ENCODE results near the gene STAT2. TPM values are rescaled to one million over a fixed set of nuclear protein-coding genes. Genes with fewer than 3 reads are reported as not detected.
A peak's percentile ranks its signal among the peaks of the same experiment; 100 is the strongest.

The STAT2 gene
- total and polyA plus RNA-seq, 12 donors, result 45.3 to 197 (median 98.9) TPM

DNA sequence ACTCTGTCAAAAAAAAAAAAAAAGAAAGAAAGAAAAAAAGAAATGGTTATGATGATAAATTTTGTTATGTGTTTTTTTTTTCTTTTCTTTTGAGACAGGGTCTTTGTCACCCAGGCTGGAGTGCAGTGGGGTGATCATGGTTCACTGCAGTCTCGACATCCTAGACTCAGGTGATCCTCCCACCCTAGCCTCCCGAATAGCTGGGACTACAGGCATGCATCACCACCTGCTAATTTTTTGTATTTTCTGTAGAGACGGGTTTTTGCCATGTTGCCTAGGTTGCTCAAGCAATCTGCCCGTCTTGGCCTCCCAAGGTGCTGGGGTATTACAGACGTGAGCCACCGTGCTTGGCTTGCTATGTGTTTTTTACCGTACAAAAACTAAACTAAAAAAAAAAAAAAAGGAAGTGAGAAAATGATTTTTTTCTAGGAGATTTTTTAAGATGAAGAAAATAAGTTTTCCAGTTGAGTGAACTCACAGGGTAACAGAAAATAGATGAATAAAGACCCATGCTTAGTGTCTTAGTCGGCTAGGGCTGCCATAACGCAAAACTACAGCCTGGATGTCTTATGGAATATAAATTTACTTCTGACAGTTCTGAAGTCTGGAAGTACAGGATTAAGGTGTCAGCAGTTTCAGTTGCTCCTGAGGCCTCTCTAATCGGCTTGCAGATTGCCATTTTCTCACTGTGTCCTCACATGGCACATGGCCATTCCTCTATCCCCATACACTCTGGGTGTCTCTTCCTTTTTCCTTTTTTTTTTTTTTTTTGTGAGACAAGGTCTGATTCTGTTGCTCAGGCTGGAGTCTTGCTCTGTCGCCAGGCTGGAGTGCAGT lies 15.9 kb upstream of the STAT2 start:
- 59 to 68% (median 63%) methylated on average over 11 of the region's 11 CpGs for WGBS, 4 donors
- Histone ChIP-seq H3K27me3 (no peaks in the 10 kb centered on the region), H3K36me3 (replicated peaks in 1 of 2) (no peaks in the 10 kb centered on the region), H3K27ac (no peak overlapping the region), H3K4me3 (no peak overlapping the region), H3K9me3 (replicated peaks in 1 of 3) (no peaks in the 10 kb centered on the region), H3K4me1 (replicated peaks in 1 of 2) (no peaks in the 10 kb centered on the region)
- TF ChIP-seq, protein P1, sequence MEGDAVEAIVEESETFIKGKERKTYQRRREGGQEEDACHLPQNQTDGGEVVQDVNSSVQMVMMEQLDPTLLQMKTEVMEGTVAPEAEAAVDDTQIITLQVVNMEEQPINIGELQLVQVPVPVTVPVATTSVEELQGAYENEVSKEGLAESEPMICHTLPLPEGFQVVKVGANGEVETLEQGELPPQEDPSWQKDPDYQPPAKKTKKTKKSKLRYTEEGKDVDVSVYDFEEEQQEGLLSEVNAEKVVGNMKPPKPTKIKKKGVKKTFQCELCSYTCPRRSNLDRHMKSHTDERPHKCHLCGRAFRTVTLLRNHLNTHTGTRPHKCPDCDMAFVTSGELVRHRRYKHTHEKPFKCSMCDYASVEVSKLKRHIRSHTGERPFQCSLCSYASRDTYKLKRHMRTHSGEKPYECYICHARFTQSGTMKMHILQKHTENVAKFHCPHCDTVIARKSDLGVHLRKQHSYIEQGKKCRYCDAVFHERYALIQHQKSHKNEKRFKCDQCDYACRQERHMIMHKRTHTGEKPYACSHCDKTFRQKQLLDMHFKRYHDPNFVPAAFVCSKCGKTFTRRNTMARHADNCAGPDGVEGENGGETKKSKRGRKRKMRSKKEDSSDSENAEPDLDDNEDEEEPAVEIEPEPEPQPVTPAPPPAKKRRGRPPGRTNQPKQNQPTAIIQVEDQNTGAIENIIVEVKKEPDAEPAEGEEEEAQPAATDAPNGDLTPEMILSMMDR (IDR thresholded peaks at IDR 0.05), result no peak
- TF ChIP-seq POLR2A (IDR thresholded peaks at IDR 0.05), result no peak
- DNase-seq, result peak in 1 of 7 donors; percentile 18
- intact Hi-C loops (cut with DNase I), result no loop called here

DNA sequence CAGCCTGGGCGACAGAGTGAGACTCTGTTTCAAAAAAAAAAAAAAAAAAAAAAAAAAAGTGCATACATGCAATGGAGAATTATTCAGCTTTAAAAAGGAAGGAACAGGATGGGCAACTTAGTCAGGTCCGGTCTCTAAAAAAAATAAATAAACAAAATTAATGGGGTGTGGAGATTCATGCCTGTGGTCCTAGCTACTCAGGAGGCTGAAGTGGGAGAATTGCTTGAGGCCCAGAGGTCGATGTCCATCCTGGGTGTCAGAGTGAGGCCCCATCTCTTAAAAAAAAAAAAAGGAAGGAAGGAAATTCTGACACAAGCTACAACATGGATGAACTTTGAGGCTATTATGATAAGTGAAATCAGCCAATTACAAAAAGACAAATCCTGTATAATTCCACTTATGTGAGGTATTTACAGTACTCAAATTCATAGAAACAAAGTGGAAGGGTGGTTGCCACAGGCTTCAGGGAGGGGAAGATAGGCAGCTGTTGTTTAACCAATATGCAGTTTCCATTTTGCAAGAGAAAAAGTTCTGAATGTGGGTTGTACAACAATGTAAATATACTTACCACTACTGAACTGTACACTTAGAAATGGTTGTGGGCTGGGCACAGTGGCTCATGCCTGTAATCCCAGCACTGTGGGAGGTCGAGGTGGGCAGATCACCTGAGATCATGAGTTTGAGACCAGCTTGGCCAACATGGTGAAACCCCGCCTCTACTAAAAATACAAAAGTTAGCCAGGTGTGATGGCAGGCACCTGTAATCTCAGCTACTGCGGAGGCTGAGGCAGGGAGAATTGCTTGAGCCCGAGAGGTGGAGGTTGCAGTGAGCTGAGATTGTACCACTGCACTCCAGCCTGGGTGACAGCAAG lies 15.1 kb upstream of the STAT2 start:
- 66 to 75% (median 67%) methylated on average over 7 of the region's 7 CpGs for WGBS, 4 donors
- Histone ChIP-seq H3K4me1 (replicated peaks in 1 of 2) (no peaks in the 10 kb centered on the region), H3K27ac (no peak overlapping the region), H3K9me3 (replicated peaks in 1 of 3) (no peaks in the 10 kb centered on the region), H3K27me3 (no peaks in the 10 kb centered on the region), H3K36me3 (replicated peaks in 1 of 2) (no peaks in the 10 kb centered on the region), H3K4me3 (no peak overlapping the region)
- intact Hi-C loops (cut with DNase I), result loop anchor here in 1 of 2 donors (5.0 kb wide), 1 partner anchor 67 kb away; no protein-coding TSS in a partner anchor
- DNase-seq, result peak in 1 of 7 donors; percentile 20
- no peak for TF ChIP-seq POLR2A (IDR thresholded peaks at IDR 0.05)
- TF ChIP-seq, protein P1 (IDR thresholded peaks at IDR 0.05), result no peak

DNA sequence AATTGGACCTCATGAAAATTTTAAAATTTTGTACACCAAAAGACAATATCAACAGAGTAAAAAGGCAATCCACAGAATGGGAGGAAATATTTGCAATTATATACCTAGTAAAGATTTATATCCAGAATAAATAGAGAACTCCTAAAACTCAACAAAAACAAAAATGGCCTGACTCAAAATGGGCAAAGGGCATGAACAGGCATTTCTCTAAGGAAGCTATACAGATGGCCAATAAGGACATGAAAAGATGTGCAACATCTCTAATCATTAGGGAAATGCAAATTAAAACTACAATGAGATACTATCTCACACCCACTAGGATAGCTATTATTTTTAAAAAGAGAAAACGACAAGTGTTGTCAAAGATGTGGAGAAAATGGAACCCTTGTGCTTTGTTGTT lies 13.6 kb upstream of the STAT2 start:
- 77 to 91% (median 84%) methylated on average over 1 of the region's 1 CpG for WGBS, 4 donors
- intact Hi-C loops (cut with DNase I), result loop anchor here in 1 of 2 donors (5.0 kb wide), 1 partner anchor 69 kb away; no protein-coding TSS in a partner anchor
- H3K36me3 ChIP-seq (replicated peaks in 1 of 2), result no peaks in the 10 kb centered on the region
- no peak overlapping the region for H3K27ac ChIP-seq
- H3K9me3 ChIP-seq (replicated peaks in 1 of 3), result no peaks in the 10 kb centered on the region
- no peak for DNase-seq
- TF ChIP-seq POLR2A (IDR thresholded peaks at IDR 0.05), result no peak
- H3K27me3 ChIP-seq, result no peaks in the 10 kb centered on the region
- H3K4me3 ChIP-seq, result no peak overlapping the region
- H3K4me1 ChIP-seq (replicated peaks in 1 of 2), result no peaks in the 10 kb centered on the region

DNA sequence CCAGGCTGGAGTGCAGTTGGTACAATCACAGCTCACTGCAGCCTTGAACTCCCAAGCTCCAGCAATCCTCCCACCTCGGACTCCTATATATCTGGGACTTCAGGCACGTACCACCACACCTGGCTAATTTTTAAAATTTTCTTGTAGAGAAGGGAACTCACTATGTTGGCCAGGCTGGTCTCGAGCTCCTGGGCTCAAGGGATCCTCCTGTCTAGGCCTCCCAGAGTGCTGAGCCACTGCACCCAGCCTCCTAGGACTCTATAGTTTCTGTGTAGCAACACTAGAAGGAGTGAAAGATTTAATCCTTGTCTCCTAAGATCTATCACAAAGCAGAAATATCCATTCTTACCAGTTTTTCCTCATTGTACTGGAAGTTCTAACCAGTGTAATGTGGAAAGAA lies 7.0 kb upstream of the STAT2 start:
- no peak overlapping the region for H3K4me3 ChIP-seq
- no peak for DNase-seq
- H3K27me3 ChIP-seq, result no peaks in the 10 kb centered on the region
- H3K36me3 ChIP-seq (replicated peaks in 1 of 2), result no peaks in the 10 kb centered on the region
- 76 to 87% (median 85%) methylated on average over 2 to 3 of the region's 3 CpGs for WGBS, 4 donors
- no peak overlapping the region for H3K27ac ChIP-seq
- intact Hi-C loops (cut with DNase I), result no loop called here
- H3K9me3 ChIP-seq (replicated peaks in 1 of 3), result no peaks in the 10 kb centered on the region
- TF ChIP-seq, protein P1 (IDR thresholded peaks at IDR 0.05), result no peak
- no peak for TF ChIP-seq POLR2A (IDR thresholded peaks at IDR 0.05)
- no peaks in the 10 kb centered on the region for H3K4me1 ChIP-seq (replicated peaks in 1 of 2)
